ENCODE measurements around the gene ATP1B2. TPM values are rescaled to one million over a fixed set of nuclear protein-coding genes. Genes with fewer than 3 reads are reported as not detected.
A peak's percentile ranks its signal among the peaks of the same experiment; 100 is the strongest.

ATP1B2 gene
- total RNA-seq, 1 experiment from 2014 or later = not detected

DNA sequence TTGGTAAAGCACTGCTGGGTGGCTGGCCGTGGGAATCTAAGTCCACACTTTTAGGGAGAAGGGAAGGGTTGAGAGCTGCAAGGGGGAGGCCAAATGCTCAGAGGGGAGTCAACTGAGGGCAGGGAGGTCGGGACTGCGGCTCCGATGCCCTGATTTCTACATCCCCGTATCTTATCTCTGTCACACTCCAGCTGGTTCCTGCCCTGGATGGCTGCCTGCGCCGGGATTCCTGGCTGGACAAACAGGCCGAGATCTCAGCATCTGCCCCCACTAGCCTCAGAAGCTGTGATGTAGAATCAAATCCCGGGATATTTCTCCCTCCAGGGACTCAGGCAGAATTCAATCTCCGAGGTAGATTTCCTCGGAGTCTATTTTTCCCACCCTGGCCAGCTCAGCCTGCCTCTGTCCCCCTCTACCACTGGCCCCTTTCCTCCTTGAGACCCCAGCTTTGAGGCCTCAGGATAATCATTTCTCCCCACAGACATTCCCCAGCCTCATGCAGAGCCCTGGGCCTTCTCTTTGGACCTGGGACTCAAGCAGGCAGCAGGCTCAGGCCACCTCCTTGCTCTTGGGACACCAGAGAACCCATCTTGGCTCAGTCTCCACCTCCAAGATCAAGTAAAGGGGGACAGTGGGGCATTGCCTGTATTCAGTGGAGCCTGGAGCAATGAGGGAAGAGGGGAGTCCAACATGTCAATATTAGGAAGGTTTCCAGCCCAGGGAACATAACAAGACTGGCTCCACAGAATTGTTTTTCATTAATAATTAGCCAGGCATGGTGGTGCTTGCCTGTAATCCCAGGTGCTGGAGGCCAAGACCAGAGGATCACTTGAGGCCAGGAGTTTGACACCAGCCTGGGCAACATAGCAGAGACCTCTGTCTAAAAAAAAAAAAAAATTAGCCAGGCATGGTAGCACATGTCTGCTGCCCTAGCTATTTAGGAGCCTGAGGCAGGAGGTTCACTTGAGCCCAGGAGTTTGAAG, 19.0 kb upstream of the ATP1B2 start:
- Mint-ChIP-seq H3K27me3 (ENCODE audit: unreplicated experiment) (peaks cover 22% of the 10 kb centered on the region), H3K4me3 (ENCODE audit: low read depth, unreplicated experiment) (no peak overlapping the region), H3K36me3 (ENCODE audit: insufficient read depth, unreplicated experiment) (peaks cover 16% of the 10 kb centered on the region), H3K4me1 (ENCODE audit: low read depth, unreplicated experiment) (no peaks in the 10 kb centered on the region), H3K27ac (ENCODE audit: unreplicated experiment) (no peak overlapping the region), H3K9me3 (ENCODE audit: low read depth, unreplicated experiment) (no peaks in the 10 kb centered on the region)
- CTCF ChIA-PET = interaction anchor here (0.6 to 1.0 kb wide), 2 partner anchors 14 to 101 kb away, joined by 3 read pairs; no protein-coding TSS in a partner anchor
- intact Hi-C loops (cut with micrococcal nuclease; ENCODE audit: unreplicated experiment) = loop anchor here (5.0 kb wide), 1 partner anchor 56 kb away; the partner anchor contains the start of genes TP53 and WRAP53
- DNase-seq = no peak
- no TSS peak for BruUV-seq (replicated peaks)
- TF ChIP-seq, protein P1, sequence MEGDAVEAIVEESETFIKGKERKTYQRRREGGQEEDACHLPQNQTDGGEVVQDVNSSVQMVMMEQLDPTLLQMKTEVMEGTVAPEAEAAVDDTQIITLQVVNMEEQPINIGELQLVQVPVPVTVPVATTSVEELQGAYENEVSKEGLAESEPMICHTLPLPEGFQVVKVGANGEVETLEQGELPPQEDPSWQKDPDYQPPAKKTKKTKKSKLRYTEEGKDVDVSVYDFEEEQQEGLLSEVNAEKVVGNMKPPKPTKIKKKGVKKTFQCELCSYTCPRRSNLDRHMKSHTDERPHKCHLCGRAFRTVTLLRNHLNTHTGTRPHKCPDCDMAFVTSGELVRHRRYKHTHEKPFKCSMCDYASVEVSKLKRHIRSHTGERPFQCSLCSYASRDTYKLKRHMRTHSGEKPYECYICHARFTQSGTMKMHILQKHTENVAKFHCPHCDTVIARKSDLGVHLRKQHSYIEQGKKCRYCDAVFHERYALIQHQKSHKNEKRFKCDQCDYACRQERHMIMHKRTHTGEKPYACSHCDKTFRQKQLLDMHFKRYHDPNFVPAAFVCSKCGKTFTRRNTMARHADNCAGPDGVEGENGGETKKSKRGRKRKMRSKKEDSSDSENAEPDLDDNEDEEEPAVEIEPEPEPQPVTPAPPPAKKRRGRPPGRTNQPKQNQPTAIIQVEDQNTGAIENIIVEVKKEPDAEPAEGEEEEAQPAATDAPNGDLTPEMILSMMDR (IDR thresholded peaks at IDR 0.05; ENCODE audit: unreplicated experiment) = no peak

DNA sequence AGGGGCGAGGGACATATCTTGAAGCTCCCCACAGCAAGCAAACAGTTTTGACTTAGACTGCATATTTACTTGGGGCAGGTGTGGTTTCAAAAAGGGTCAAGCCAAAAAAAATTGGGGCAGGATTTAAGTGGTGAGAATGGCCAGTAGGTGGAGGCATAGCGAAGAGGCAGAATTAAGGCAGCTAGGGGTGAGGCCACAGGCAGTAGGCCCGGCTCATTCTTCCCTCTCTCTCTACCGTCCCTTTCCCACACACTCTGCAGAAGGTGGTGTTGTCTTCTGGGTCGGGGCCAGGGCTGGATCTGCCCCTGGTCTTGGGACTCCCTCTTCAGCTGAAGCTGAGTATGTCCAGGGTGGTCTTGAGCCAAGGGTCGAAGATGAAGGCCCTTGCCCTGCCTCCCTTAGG, 18.2 kb upstream of the ATP1B2 start:
- peak; percentile 25 for DNase-seq
- Mint-ChIP-seq H3K9me3 (ENCODE audit: low read depth, unreplicated experiment) (no peaks in the 10 kb centered on the region), H3K27me3 (ENCODE audit: unreplicated experiment) (peaks cover 24% of the 10 kb centered on the region), H3K36me3 (ENCODE audit: insufficient read depth, unreplicated experiment) (peaks cover 8% of the 10 kb centered on the region), H3K4me3 (ENCODE audit: low read depth, unreplicated experiment) (no peak overlapping the region), H3K4me1 (ENCODE audit: low read depth, unreplicated experiment) (no peaks in the 10 kb centered on the region), H3K27ac (ENCODE audit: unreplicated experiment) (no peak overlapping the region)
- CTCF ChIA-PET = interaction anchor here (0.5 to 1.3 kb wide), 5 partner anchors 10 to 167 kb away, joined by 3 to 4 read pairs (median 3); no protein-coding TSS in a partner anchor
- no TSS peak for BruUV-seq (replicated peaks)
- TF ChIP-seq, protein P1 (IDR thresholded peaks at IDR 0.05; ENCODE audit: unreplicated experiment) = peak; percentile 43
- intact Hi-C loops (cut with micrococcal nuclease; ENCODE audit: unreplicated experiment) = loop anchor here (5.0 kb wide), 1 partner anchor 55 kb away; the partner anchor contains the start of genes TP53 and WRAP53

DNA sequence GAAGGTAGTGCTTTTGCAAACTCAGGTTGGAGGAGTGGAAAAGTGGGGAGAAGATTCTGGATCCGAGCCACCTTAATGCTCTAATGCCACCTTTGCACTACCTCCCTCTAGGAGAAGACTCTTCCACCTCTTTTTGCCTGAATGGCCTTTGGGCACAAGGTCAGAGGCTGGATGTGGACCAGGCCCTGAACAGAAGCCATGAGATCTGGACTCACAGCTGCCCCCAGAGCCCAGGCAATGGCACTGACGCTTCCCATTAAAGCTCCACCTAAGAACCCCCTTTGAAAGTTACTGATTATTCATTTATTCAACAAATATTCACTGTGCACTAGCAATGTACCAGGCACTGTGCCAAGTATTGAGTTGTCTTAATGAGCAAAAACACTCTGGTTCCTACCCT, 17.6 kb upstream of the ATP1B2 start:
- DNase-seq = no peak
- Mint-ChIP-seq H3K36me3 (ENCODE audit: insufficient read depth, unreplicated experiment) (peaks cover 6% of the 10 kb centered on the region), H3K27ac (ENCODE audit: unreplicated experiment) (no peak overlapping the region), H3K27me3 (ENCODE audit: unreplicated experiment) (peaks cover 24% of the 10 kb centered on the region), H3K4me1 (ENCODE audit: low read depth, unreplicated experiment) (no peaks in the 10 kb centered on the region), H3K9me3 (ENCODE audit: low read depth, unreplicated experiment) (no peaks in the 10 kb centered on the region), H3K4me3 (ENCODE audit: low read depth, unreplicated experiment) (no peak overlapping the region)
- TF ChIP-seq, protein P1 (IDR thresholded peaks at IDR 0.05; ENCODE audit: unreplicated experiment) = no peak
- intact Hi-C loops (cut with micrococcal nuclease; ENCODE audit: unreplicated experiment) = loop anchor here (5.0 kb wide), 1 partner anchor 54 kb away; the partner anchor contains the start of genes TP53 and WRAP53
- no TSS peak for BruUV-seq (replicated peaks)
- CTCF ChIA-PET = interaction anchor here (0.5 to 1.3 kb wide), 5 partner anchors 8 to 168 kb away, joined by 3 to 4 read pairs (median 3); no protein-coding TSS in a partner anchor

DNA sequence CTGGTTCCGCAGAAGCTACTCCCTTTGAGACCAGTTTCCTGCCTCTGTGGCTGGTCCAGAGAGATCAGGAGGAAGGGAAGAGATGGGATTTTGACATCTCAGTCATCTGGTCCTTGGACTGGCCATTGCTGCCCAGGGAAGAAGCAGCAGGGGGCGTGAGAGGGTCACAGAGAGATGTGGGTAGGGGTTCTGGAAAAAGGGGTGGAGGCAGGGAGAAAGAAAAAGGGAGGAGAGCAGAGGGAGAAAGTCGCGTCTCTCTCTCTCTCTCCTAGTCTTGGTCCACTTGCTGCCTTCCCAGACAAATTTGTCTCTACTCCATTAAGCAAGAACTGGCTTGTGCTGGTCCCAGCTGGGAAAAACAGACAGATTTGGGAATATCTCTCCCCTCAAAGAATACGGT, 16.3 kb upstream of the ATP1B2 start:
- BruUV-seq (replicated peaks) = no TSS peak
- no peak overlapping the region for H3K27ac Mint-ChIP-seq (ENCODE audit: unreplicated experiment)
- peak; percentile 24 for DNase-seq
- CTCF ChIA-PET = no interaction called here
- intact Hi-C loops (cut with micrococcal nuclease; ENCODE audit: unreplicated experiment) = loop anchor here (5.0 kb wide), 1 partner anchor 53 kb away; the partner anchor contains the start of genes TP53 and WRAP53
- TF ChIP-seq, protein P1 (IDR thresholded peaks at IDR 0.05; ENCODE audit: unreplicated experiment) = no peak
- H3K27me3 Mint-ChIP-seq (ENCODE audit: unreplicated experiment) = peaks cover 24% of the 10 kb centered on the region
- no peaks in the 10 kb centered on the region for H3K9me3 Mint-ChIP-seq (ENCODE audit: low read depth, unreplicated experiment)
- H3K4me3 Mint-ChIP-seq (ENCODE audit: low read depth, unreplicated experiment) = no peak overlapping the region
- H3K36me3 Mint-ChIP-seq (ENCODE audit: insufficient read depth, unreplicated experiment) = peaks cover 6% of the 10 kb centered on the region
- no peaks in the 10 kb centered on the region for H3K4me1 Mint-ChIP-seq (ENCODE audit: low read depth, unreplicated experiment)
